Measurements from ENCODE around the gene SPATA31D4. TPM values are rescaled to one million over a fixed set of nuclear protein-coding genes. Genes with fewer than 3 reads are reported as not detected.

The SPATA31D4 gene
- polyA plus RNA-seq, 3 donors, result not detected

- Mint-ChIP-seq H3K4me3 (no peak overlapping the region), H3K36me3 (no peaks in the 10 kb centered on the region), H3K9me3 (peaks cover 4 to 30% (median 18%) of the 10 kb centered on the region in 7 donors), H3K27me3 (ENCODE audit: low read depth in 3 of 3) (peaks cover 0 to 5% (median 0%) of the 10 kb centered on the region in 3 donors), H3K4me1 (no peaks in the 10 kb centered on the region), H3K27ac (no peak overlapping the region)
- no peaks in the 10 kb centered on the region for H3K27me3 ChIP-seq (ENCODE audit: control insufficient read depth in 2 of 2, insufficient read depth in 2 of 2, low read length in 2 of 2)
- H3K9me3 ChIP-seq (replicated peaks in 1 of 2; ENCODE audit: control insufficient read depth in 1 of 2, insufficient read depth in 1 of 2, low read length in 2 of 2), result peaks cover 15 to 19% of the 10 kb centered on the region in 2 donors
- no peaks in the 10 kb centered on the region for H3K36me3 ChIP-seq (replicated peaks in 1 of 2; ENCODE audit: control insufficient read depth in 1 of 2, insufficient read depth in 2 of 2, low read length in 2 of 2)
- WGBS (ENCODE audit: insufficient coverage), result no CpG with 5 or more reads among the region's 6 CpGs
- H3K79me2 ChIP-seq (ENCODE audit: insufficient read depth, low read length), result no peaks in the 10 kb centered on the region
- TF ChIP-seq CTCF (IDR thresholded peaks at IDR 0.05), result no peak
- H3K4me2 ChIP-seq (replicated peaks; ENCODE audit: extremely low read depth, low read length, poor library complexity, severe bottlenecking), result no peak overlapping the region
- no peaks in the 10 kb centered on the region for H4K20me1 ChIP-seq (ENCODE audit: insufficient read depth, low read length)
- H3K4me3 ChIP-seq (replicated peaks in 1 of 3; ENCODE audit: low read depth in 2 of 3, low read length in 3 of 3), result no peak overlapping the region
- no peak for DNase-seq
- H3K4me1 ChIP-seq (ENCODE audit: control insufficient read depth in 1 of 2, insufficient read depth in 2 of 2, low read length in 2 of 2), result no peaks in the 10 kb centered on the region
- intact Hi-C loops (cut with micrococcal nuclease), result no loop called here
- H3K9ac ChIP-seq (ENCODE audit: insufficient read depth, low read length, poor library complexity, severe bottlenecking), result no peak overlapping the region
- H3K27ac ChIP-seq (ENCODE audit: low read depth in 1 of 2, low read length in 2 of 2), result no peak overlapping the region
- no peak overlapping the region for H2AFZ ChIP-seq (ENCODE audit: insufficient read depth, low read depth, low read length, poor library complexity, severe bottlenecking)
These were observed 36.3 kb downstream of the SPATA31D4 start for GRCh38 chr9:81964218-81965171.

GRCh38 chr9:81968026-81968425, 39.8 kb downstream of the SPATA31D4 start:
- intact Hi-C loops (cut with micrococcal nuclease), result no loop called here
- Histone ChIP-seq H3K4me1 (ENCODE audit: control insufficient read depth in 1 of 2, insufficient read depth in 2 of 2, low read length in 2 of 2) (no peaks in the 10 kb centered on the region), H3K9me3 (replicated peaks in 1 of 2; ENCODE audit: control insufficient read depth in 1 of 2, insufficient read depth in 1 of 2, low read length in 2 of 2) (peaks cover 15 to 20% of the 10 kb centered on the region in 2 donors), H3K4me3 (replicated peaks in 1 of 3; ENCODE audit: low read depth in 2 of 3, low read length in 3 of 3) (no peak overlapping the region), H3K4me2 (replicated peaks; ENCODE audit: extremely low read depth, low read length, poor library complexity, severe bottlenecking) (no peak overlapping the region), H3K27ac (ENCODE audit: low read depth in 1 of 2, low read length in 2 of 2) (no peak overlapping the region), H3K36me3 (replicated peaks in 1 of 2; ENCODE audit: control insufficient read depth in 1 of 2, insufficient read depth in 2 of 2, low read length in 2 of 2) (no peaks in the 10 kb centered on the region), H3K27me3 (ENCODE audit: control insufficient read depth in 2 of 2, insufficient read depth in 2 of 2, low read length in 2 of 2) (no peaks in the 10 kb centered on the region), H2AFZ (ENCODE audit: insufficient read depth, low read depth, low read length, poor library complexity, severe bottlenecking) (no peak overlapping the region), H3K79me2 (ENCODE audit: insufficient read depth, low read length) (no peaks in the 10 kb centered on the region), H4K20me1 (ENCODE audit: insufficient read depth, low read length) (no peaks in the 10 kb centered on the region), H3K9ac (ENCODE audit: insufficient read depth, low read length, poor library complexity, severe bottlenecking) (no peak overlapping the region)
- Mint-ChIP-seq H3K27me3 (ENCODE audit: low read depth in 3 of 3) (peaks cover 0 to 3% (median 0%) of the 10 kb centered on the region in 3 donors), H3K36me3 (no peaks in the 10 kb centered on the region), H3K9me3 (peaks cover 9 to 50% (median 22%) of the 10 kb centered on the region in 7 donors), H3K4me3 (no peak overlapping the region), H3K4me1 (no peaks in the 10 kb centered on the region), H3K27ac (no peak overlapping the region)
- no peak for DNase-seq
- no peak for TF ChIP-seq CTCF (IDR thresholded peaks at IDR 0.05)
- WGBS (ENCODE audit: insufficient coverage), result 90% methylated on average over 3 of the region's 3 CpGs

Data from CD14-positive monocyte (primary cell).